Astrocyte (in vitro differentiated cells and primary cell): ENCODE measurements around the gene CBX8. TPM values are rescaled to one million over a fixed set of nuclear protein-coding genes. Genes with fewer than 3 reads are reported as not detected.

Experiments used
- DNase-seq: peaks from one replicate; pipeline ENCODE4 v3.0.0-alpha.2; 2010; ENCODE audit warnings: low read depth
- FAIRE-seq: peaks from 2 replicates; lab custom pipeline; 2011; peaks lifted over from hg19 to GRCh38; lab: Jason Lieb, UNC
- H2AFZ ChIP-seq: 2 replicates; pipeline ENCODE4 v1.6.0; 2012; ENCODE audit warnings: low read depth, low read length, inconsistent platforms
- H3K27ac ChIP-seq: 2 replicates; pipeline ENCODE4 v1.5.1; 2011; ENCODE audit warnings: low read depth, low read length, inconsistent platforms
- H3K27me3 ChIP-seq: 2 replicates; pipeline ENCODE4 v1.6.0; 2011; ENCODE audit warnings: low read length, inconsistent platforms; ENCODE audit not compliant: insufficient read depth
- H3K36me3 ChIP-seq: 2 replicates; pipeline ENCODE4 v1.5.1; 2011; ENCODE audit warnings: low read length, inconsistent platforms; ENCODE audit not compliant: insufficient read depth
- H3K4me1 ChIP-seq: 2 replicates; pipeline ENCODE4 v1.5.1; 2011; ENCODE audit warnings: low read length, inconsistent platforms; ENCODE audit not compliant: insufficient read depth
- H3K4me2 ChIP-seq: 2 replicates; pipeline ENCODE4 v1.6.0; 2012; ENCODE audit warnings: low read length, inconsistent platforms
- H3K4me3 ChIP-seq: 2 replicates; pipeline ENCODE4 v1.5.1; 2011; ENCODE audit warnings: low read depth, mild to moderate bottlenecking, low read length, inconsistent platforms; ENCODE audit not compliant: insufficient read depth
- H3K79me2 ChIP-seq: 2 replicates; pipeline ENCODE4 v1.6.0; 2012; ENCODE audit warnings: mild to moderate bottlenecking, low read length, inconsistent platforms; ENCODE audit not compliant: insufficient read depth
- H3K9ac ChIP-seq: 2 replicates; pipeline ENCODE4 v1.6.0; 2012; ENCODE audit warnings: mild to moderate bottlenecking, low read length, inconsistent platforms
- H3K9me3 ChIP-seq: 2 replicates; pipeline ENCODE4 v1.5.1; 2012; ENCODE audit warnings: low read depth, mild to moderate bottlenecking, low read length, inconsistent platforms; ENCODE audit not compliant: insufficient read depth
- H4K20me1 ChIP-seq: 2 replicates; pipeline ENCODE4 v1.6.0; 2012; ENCODE audit warnings: low read length, inconsistent platforms; ENCODE audit not compliant: insufficient read depth
- H3K27ac Mint-ChIP-seq: one replicate; pipeline ENCODE4 v1.8.0; 2021; ENCODE audit warnings: mild to moderate bottlenecking, mixed read lengths; ENCODE audit not compliant: unreplicated experiment
- H3K27me3 Mint-ChIP-seq: one replicate; pipeline ENCODE4 v1.8.0; 2021; ENCODE audit warnings: low read depth, mixed read lengths; ENCODE audit not compliant: unreplicated experiment
- H3K36me3 Mint-ChIP-seq: one replicate; pipeline ENCODE4 v1.8.0; 2021; ENCODE audit warnings: low read depth, mixed read lengths; ENCODE audit not compliant: unreplicated experiment
- H3K4me1 Mint-ChIP-seq: one replicate; pipeline ENCODE4 v1.8.0; 2021; ENCODE audit warnings: low read depth, mixed read lengths; ENCODE audit not compliant: unreplicated experiment
- H3K4me3 Mint-ChIP-seq: one replicate; pipeline ENCODE4 v1.8.0; 2021; ENCODE audit warnings: mild to moderate bottlenecking, moderate library complexity, mixed read lengths; ENCODE audit not compliant: unreplicated experiment
- H3K9me3 Mint-ChIP-seq: one replicate; pipeline ENCODE4 v1.8.0; 2021; ENCODE audit warnings: mild to moderate bottlenecking, mixed read lengths; ENCODE audit not compliant: unreplicated experiment
- CTCF ChIP-seq: IDR thresholded peaks from 2 replicates; pipeline ENCODE4 v1.5.1; 2011; ENCODE audit warnings: low read depth, mild to moderate bottlenecking, inconsistent platforms, low read length, moderate library complexity; ENCODE audit not compliant: insufficient read depth
- EZH2 ChIP-seq: IDR thresholded peaks from 2 replicates; pipeline ENCODE4 v1.6.1; 2012; ENCODE audit warnings: mild to moderate bottlenecking, low read length, inconsistent platforms; ENCODE audit not compliant: insufficient read depth
- total RNA-seq: library from RNA; stranded (reverse); gene quantifications from 2 replicates; pipeline ENCODE4 v1.2.1, GENCODE V29; 2021

CBX8 gene
- total RNA-seq, 1 donor from 2014 or later = 3.4 TPM

GRCh38 chr17:79834565-79835469 is 37.9 kb upstream of the CBX8 start:
- no peak overlapping the region for H3K4me3 ChIP-seq
- no peak for TF ChIP-seq EZH2
- peak; percentile 38 for TF ChIP-seq CTCF
- FAIRE-seq (no peak), DNase-seq (no peak)
- Mint-ChIP-seq H3K36me3 (peaks cover 8% of the 10 kb centered on the region), H3K9me3 (peaks cover 4% of the 10 kb centered on the region), H3K4me3 (no peak overlapping the region), H3K4me1 (peaks cover 7% of the 10 kb centered on the region), H3K27ac (peak overlapping the region; percentile 77), H3K27me3 (peaks cover 11% of the 10 kb centered on the region)
- H3K27ac ChIP-seq = no peak overlapping the region
- no peaks in the 10 kb centered on the region for H3K27me3 ChIP-seq
- H3K9me3 ChIP-seq = no peaks in the 10 kb centered on the region
- no peak overlapping the region for H2AFZ ChIP-seq
- H3K79me2 ChIP-seq = peaks cover 33% of the 10 kb centered on the region
- H3K4me2 ChIP-seq = no peak overlapping the region
- H4K20me1 ChIP-seq = peaks cover 55% of the 10 kb centered on the region
- H3K9ac ChIP-seq = no peak overlapping the region
- H3K4me1 ChIP-seq = peaks cover 37% of the 10 kb centered on the region
- H3K36me3 ChIP-seq = no peaks in the 10 kb centered on the region

GRCh38 chr17:79833744-79834564 is 37.1 kb upstream of the CBX8 start:
- DNase-seq (no peak), FAIRE-seq (no peak)
- H3K9me3 ChIP-seq = no peaks in the 10 kb centered on the region
- H3K4me1 Mint-ChIP-seq = peaks cover 8% of the 10 kb centered on the region
- no peak overlapping the region for H2AFZ ChIP-seq
- peaks cover 37% of the 10 kb centered on the region for H3K4me1 ChIP-seq
- peaks cover 4% of the 10 kb centered on the region for H3K9me3 Mint-ChIP-seq
- H3K27me3 ChIP-seq = no peaks in the 10 kb centered on the region
- TF ChIP-seq CTCF (no peak), EZH2 (no peak)
- peaks cover 16% of the 10 kb centered on the region for H3K27me3 Mint-ChIP-seq
- H3K4me3 ChIP-seq = no peak overlapping the region
- H3K27ac Mint-ChIP-seq = no peak overlapping the region
- no peaks in the 10 kb centered on the region for H3K36me3 ChIP-seq
- peaks cover 55% of the 10 kb centered on the region for H4K20me1 ChIP-seq
- no peak overlapping the region for H3K4me3 Mint-ChIP-seq
- no peak overlapping the region for H3K9ac ChIP-seq
- no peak overlapping the region for H3K4me2 ChIP-seq
- H3K36me3 Mint-ChIP-seq = peaks cover 8% of the 10 kb centered on the region
- H3K79me2 ChIP-seq = peaks cover 33% of the 10 kb centered on the region
- H3K27ac ChIP-seq = no peak overlapping the region
